ENCODE results near the gene DEPDC4. TPM values are rescaled to one million over a fixed set of nuclear protein-coding genes. Genes with fewer than 3 reads are reported as not detected.
"Not testable (repeated sequence)": the region's sequence is repeated elsewhere in the genome, so short reads cannot be mapped to it uniquely, and the experiment has no call there.

The DEPDC4 gene
- polyA plus RNA-seq, 2 of the 4 experiments (the other 2 are of a cell fraction) = 2.8 to 6.3 TPM

- Histone ChIP-seq H3K27ac (peak overlapping the region; percentile 85 to 97), H3K4me2 (peak overlapping the region; percentile 68), H3K4me3 (peak overlapping the region; percentile 86), H3K9me3 (no peaks in the 10 kb centered on the region), H3K4me1 (peaks cover 17% of the 10 kb centered on the region; the same call in 2 of the 3 replicates)
- ChIA-PET CTCF (interaction anchor here (0.8 to 1.7 kb wide), 3 partner anchors 27 to 290 kb away, joined by 3 to 5 read pairs (median 4); no protein-coding TSS in a partner anchor), POLR2A (interaction anchor here (0.9 to 1.1 kb wide), 4 partner anchors 10 to 66 kb away, joined by 3 to 9 read pairs (median 4); partner anchors contain the start of gene ACTR6)
- DNase-seq (ENCODE audit: low read depth in 1 of 2, low spot score in 1 of 2) = peak in 1 of 2 experiments; percentile 89
- 7% methylated on average over 6 of the region's 6 CpGs for whole genome bisulfite sequencing (ENCODE audit: missing lambda C conversion rate)
- ATAC-seq = peak; percentile 89 to 93
- FAIRE-seq = no peak
- TF ChIP-seq BCL3 (IDR thresholded peaks at IDR 0.05) = 0 out of 3 replicates have a peak, but pooled peaks have one; percentile 3
- TF ChIP-seq ATOH8 (CRISPR knock-in tag; IDR thresholded peaks at IDR 0.05; ENCODE audit: low read depth) = no peak
These were observed 369 bp downstream of the DEPDC4 start for GRCh38 chr12:100266585-100266834.

GRCh38 chr12:100265732-100266584, 921 bp downstream of the DEPDC4 start:
- ChIA-PET CTCF (interaction anchor here (1.1 to 1.7 kb wide), 3 partner anchors 26 to 31 kb away, joined by 3 to 5 read pairs (median 3); no protein-coding TSS in a partner anchor), POLR2A (interaction anchor here (0.9 to 1.1 kb wide), 4 partner anchors 11 to 65 kb away, joined by 3 to 9 read pairs (median 4); partner anchors contain the start of gene ACTR6)
- WGBS (ENCODE audit: missing lambda C conversion rate) = 68% methylated on average over 11 of the region's 11 CpGs
- peak in 1 of 2 experiments; percentile 12 for DNase-seq (ENCODE audit: low read depth in 1 of 2, low spot score in 1 of 2)
- peak overlapping the region; percentile 68 for H3K4me2 ChIP-seq
- H3K9me3 ChIP-seq = no peaks in the 10 kb centered on the region
- peak; percentile 2 to 7; a peak in 4 of 6 replicates for ATAC-seq
- peak overlapping the region; percentile 85 to 97 for H3K27ac ChIP-seq
- FAIRE-seq = no peak
- no peak for TF ChIP-seq EHMT2 (IDR thresholded peaks at IDR 0.05; ENCODE audit: low read depth)
- TF ChIP-seq SREBF2 (IDR thresholded peaks at IDR 0.05) = no peak
- no peak for TF ChIP-seq HEYL (CRISPR knock-in tag; IDR thresholded peaks at IDR 0.05)
- no peak for TF ChIP-seq JUNB (IDR thresholded peaks at IDR 0.05)
- TF ChIP-seq HOXB5 (CRISPR knock-in tag; IDR thresholded peaks at IDR 0.05) = no peak
- no peak for TF ChIP-seq HOXA7 (CRISPR knock-in tag; IDR thresholded peaks at IDR 0.05)
- no peak for TF ChIP-seq SMC3 (IDR thresholded peaks at IDR 0.05)
- no peak for TF ChIP-seq NPAS2 (CRISPR knock-in tag; IDR thresholded peaks at IDR 0.05; ENCODE audit: borderline replicate concordance)
- no peak for TF ChIP-seq PBX3 (IDR thresholded peaks at IDR 0.05)
- TF ChIP-seq MAFK (IDR thresholded peaks at IDR 0.05; ENCODE audit: partially characterized antibody) = no peak
- no peak for TF ChIP-seq HES2 (IDR thresholded peaks at IDR 0.05)
- no peak for TF ChIP-seq CTCF (IDR thresholded peaks at IDR 0.05)
- no peak for TF ChIP-seq ESRRA (IDR thresholded peaks at IDR 0.05; ENCODE audit: borderline replicate concordance, low read length)
- TF ChIP-seq GATA3 (IDR thresholded peaks at IDR 0.05; ENCODE audit: borderline replicate concordance) = no peak
- no peak for TF ChIP-seq KDM1A (IDR thresholded peaks at IDR 0.05; ENCODE audit: low read depth)
- TF ChIP-seq MAZ (IDR thresholded peaks at IDR 0.05; ENCODE audit: borderline replicate concordance, low read depth, low read length) = no peak
- no peak for TF ChIP-seq JUN (IDR thresholded peaks at IDR 0.05)
- TF ChIP-seq BCL3 (IDR thresholded peaks at IDR 0.05) = no peak
- peaks cover 17% of the 10 kb centered on the region; the same call in 2 of the 3 replicates for H3K4me1 ChIP-seq
- H3K4me3 ChIP-seq = peak overlapping the region; percentile 86

GRCh38 chr12:100265107-100265506, 1.8 kb downstream of the DEPDC4 start:
- H3K4me3 ChIP-seq; H3K4me2 ChIP-seq; DNase-seq (ENCODE audit: low read depth in 1 of 2, low spot score in 1 of 2); H3K27ac ChIP-seq; FAIRE-seq; POLR2A ChIA-PET; H3K9me3 ChIP-seq; ATAC-seq: not testable (repeated sequence)
- H3K4me1 ChIP-seq = peaks cover 17% of the 10 kb centered on the region; the same call in 2 of the 3 replicates
- CTCF ChIA-PET = interaction anchor here (1.1 kb wide), 1 partner anchor 30 kb away, joined by 3 read pairs; no protein-coding TSS in a partner anchor
- WGBS (ENCODE audit: missing lambda C conversion rate) = 95% methylated on average over 5 of the region's 5 CpGs
